ENCODE data around the gene PPP4R3A. TPM values are rescaled to one million over a fixed set of nuclear protein-coding genes. Genes with fewer than 3 reads are reported as not detected.

PPP4R3A gene
- total RNA-seq, 2 donors from 2014 or later, result 95.2 to 96.6 TPM

DNA sequence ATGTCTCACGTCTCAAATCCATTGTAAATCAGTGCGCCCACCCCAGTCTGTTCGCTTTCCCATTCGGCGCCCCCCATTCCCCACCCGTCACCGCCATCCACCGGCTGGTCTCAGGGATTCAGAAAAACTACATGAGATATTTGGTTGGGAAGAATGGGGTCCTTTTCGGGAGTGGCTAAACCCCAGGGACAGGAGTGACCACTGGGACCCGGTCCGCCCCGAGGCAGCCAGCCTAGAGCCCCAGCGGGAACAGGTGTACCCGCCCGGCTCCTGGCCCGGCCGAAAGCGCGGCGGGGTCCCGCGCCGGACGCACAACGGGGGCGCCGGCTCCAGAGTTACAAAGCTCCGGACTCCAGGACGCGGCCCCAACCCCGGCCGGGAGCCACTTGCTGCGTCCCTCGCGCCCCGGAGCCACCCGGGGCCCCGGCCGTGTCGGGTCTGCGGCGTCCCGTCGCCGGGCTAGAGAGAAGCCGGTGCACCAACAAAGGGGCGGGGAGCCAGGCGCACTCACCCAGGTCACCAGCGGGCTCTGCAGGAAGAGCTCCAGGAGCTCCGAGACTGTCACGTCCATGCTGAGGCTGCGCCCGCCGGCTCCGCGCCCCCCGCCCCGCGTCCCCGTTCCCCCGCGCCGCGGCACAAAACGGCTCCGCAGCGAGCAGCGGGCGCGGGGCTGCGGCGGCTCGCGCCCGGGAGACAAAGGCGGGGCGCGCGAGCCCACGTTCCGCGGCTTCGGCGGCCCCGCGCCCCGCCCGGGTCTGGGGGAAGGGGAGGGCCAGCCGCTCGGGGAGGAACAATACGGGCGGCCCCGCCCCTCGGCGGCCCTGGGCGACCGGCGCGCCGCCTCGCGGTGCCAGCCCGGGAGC is 92.8 kb downstream of the PPP4R3A start, which contains the start of gene CCDC88C:
CCDC88C (minus strand) TSS at position 701 of the 863 bp plus-strand sequence; CDS start at position 571, 130 bp downstream.
- peaks cover 9% of the 10 kb centered on the region for H3K4me1 ChIP-seq (ENCODE audit: control insufficient read depth, insufficient read depth, low read length)
- Mint-ChIP-seq H3K9me3 (no peaks in the 10 kb centered on the region), H3K27me3 (ENCODE audit: insufficient read depth) (no peaks in the 10 kb centered on the region), H3K4me3 (peak within 1 kb of the TSS; percentile 89), H3K4me1 (peaks cover 40% of the 10 kb centered on the region), H3K27ac (peak within 1 kb of the TSS; percentile 84), H3K36me3 (ENCODE audit: low read depth) (peaks cover 19% of the 10 kb centered on the region)
- H3K9me3 ChIP-seq (ENCODE audit: control insufficient read depth, low read length), result no peaks in the 10 kb centered on the region
- peak within 1 kb of the TSS; percentile 63 for H3K9ac ChIP-seq (ENCODE audit: extremely low read depth, low read length, poor library complexity, severe bottlenecking)
- WGBS, 2 experiments (ENCODE audit: insufficient coverage in 1 of 2, insufficient read length in 1 of 2), result 0% methylated on average over 12 to 103 of the region's 103 CpGs
- H3K27me3 ChIP-seq (ENCODE audit: control insufficient read depth, insufficient read depth, low read length, poor library complexity, severe bottlenecking), result no peaks in the 10 kb centered on the region
- H3K4me3 ChIP-seq (ENCODE audit: low read length), result peak within 1 kb of the TSS; percentile 89
- H3K27ac ChIP-seq (ENCODE audit: low read depth, low read length), result peak within 1 kb of the TSS; percentile 73
- peaks cover 4% of the 10 kb centered on the region for H3K36me3 ChIP-seq (ENCODE audit: control insufficient read depth, insufficient read depth, low read length)
- DNase-seq, result peak; percentile 85
- TF ChIP-seq, protein P1, sequence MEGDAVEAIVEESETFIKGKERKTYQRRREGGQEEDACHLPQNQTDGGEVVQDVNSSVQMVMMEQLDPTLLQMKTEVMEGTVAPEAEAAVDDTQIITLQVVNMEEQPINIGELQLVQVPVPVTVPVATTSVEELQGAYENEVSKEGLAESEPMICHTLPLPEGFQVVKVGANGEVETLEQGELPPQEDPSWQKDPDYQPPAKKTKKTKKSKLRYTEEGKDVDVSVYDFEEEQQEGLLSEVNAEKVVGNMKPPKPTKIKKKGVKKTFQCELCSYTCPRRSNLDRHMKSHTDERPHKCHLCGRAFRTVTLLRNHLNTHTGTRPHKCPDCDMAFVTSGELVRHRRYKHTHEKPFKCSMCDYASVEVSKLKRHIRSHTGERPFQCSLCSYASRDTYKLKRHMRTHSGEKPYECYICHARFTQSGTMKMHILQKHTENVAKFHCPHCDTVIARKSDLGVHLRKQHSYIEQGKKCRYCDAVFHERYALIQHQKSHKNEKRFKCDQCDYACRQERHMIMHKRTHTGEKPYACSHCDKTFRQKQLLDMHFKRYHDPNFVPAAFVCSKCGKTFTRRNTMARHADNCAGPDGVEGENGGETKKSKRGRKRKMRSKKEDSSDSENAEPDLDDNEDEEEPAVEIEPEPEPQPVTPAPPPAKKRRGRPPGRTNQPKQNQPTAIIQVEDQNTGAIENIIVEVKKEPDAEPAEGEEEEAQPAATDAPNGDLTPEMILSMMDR (conservative IDR thresholded peaks at IDR 0.05), result no peak

DNA sequence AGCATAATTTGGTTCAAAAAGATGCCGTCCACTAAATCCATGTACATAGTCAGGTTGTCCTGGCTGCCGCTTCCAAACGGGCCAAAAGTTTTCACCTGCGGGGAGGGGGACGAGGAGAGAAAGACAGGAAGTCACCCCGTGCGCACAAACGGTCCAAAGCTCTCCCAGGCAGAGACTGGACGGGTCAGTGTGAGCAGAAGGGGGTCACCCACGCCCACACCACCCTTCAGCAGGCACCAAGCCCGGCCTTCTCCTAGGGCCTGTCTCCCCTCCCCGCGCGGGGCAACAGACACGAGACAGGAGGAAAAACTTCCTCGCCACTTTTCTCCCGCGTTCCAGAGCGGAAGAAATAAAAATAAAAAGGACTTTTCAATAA is 93.4 kb downstream of the PPP4R3A start:
- H3K4me1 Mint-ChIP-seq, result peaks cover 40% of the 10 kb centered on the region
- TF ChIP-seq, protein P1 (conservative IDR thresholded peaks at IDR 0.05), result no peak
- DNase-seq, result peak; percentile 66
- no peaks in the 10 kb centered on the region for H3K27me3 ChIP-seq (ENCODE audit: control insufficient read depth, insufficient read depth, low read length, poor library complexity, severe bottlenecking)
- H3K9me3 ChIP-seq (ENCODE audit: control insufficient read depth, low read length), result no peaks in the 10 kb centered on the region
- peaks cover 4% of the 10 kb centered on the region for H3K36me3 ChIP-seq (ENCODE audit: control insufficient read depth, insufficient read depth, low read length)
- peak overlapping the region; percentile 63 for H3K9ac ChIP-seq (ENCODE audit: extremely low read depth, low read length, poor library complexity, severe bottlenecking)
- peak overlapping the region; percentile 89 for H3K4me3 ChIP-seq (ENCODE audit: low read length)
- peak overlapping the region; percentile 84 for H3K27ac Mint-ChIP-seq
- H3K27ac ChIP-seq (ENCODE audit: low read depth, low read length), result no peak overlapping the region
- peaks cover 9% of the 10 kb centered on the region for H3K4me1 ChIP-seq (ENCODE audit: control insufficient read depth, insufficient read depth, low read length)
- 0 to 2% methylated on average over 4 to 19 of the region's 19 CpGs for WGBS, 2 experiments (ENCODE audit: insufficient coverage in 1 of 2, insufficient read length in 1 of 2)
- H3K9me3 Mint-ChIP-seq, result no peaks in the 10 kb centered on the region
- H3K4me3 Mint-ChIP-seq, result peak overlapping the region; percentile 89
- peaks cover 19% of the 10 kb centered on the region for H3K36me3 Mint-ChIP-seq (ENCODE audit: low read depth)
- no peaks in the 10 kb centered on the region for H3K27me3 Mint-ChIP-seq (ENCODE audit: insufficient read depth)

DNA sequence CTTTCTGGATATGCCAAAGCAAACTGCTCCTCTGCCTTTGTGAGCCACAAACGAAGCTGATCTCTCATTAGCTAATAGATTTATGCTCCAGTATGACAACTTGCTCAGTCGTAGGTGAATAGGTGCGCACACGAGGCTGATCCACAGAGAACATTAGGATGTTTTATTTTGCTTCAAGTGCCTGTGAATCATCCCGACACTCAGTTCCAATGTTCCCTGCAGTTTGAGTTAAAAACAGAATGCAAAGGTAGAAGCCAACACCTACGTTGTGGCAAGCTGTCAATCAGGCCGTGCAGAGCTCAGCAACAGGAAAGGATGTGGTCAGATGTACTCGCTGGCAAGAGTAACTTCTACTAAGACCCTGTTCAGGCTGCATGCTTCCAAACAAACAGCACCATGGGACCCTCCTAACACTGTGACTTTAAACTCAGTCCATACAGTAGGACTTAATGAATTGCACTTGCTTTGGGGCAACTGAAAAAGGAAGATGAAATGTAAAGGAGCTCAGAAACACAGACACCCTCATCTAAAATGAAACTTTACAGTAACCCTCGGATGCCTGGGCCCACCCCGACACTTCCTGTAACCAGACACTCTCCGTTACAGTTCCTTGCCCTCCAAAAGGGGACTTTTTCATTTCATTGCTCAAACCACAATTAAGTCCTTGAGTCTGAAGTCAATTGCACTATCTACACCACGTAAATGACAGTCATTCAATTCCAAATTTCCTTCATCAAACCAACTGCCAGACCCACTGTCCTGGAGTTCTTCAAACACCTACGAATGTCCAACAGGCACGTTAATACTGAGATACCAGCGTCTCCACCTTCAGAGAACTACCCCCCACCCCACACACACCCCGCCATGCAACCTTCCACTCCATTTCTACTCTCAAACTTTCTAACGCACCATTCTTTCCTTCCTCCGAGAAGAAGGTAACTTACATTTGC is 94.0 kb downstream of the PPP4R3A start:
- Histone ChIP-seq H3K27me3 (ENCODE audit: control insufficient read depth, insufficient read depth, low read length, poor library complexity, severe bottlenecking) (no peaks in the 10 kb centered on the region), H3K9me3 (ENCODE audit: control insufficient read depth, low read length) (no peaks in the 10 kb centered on the region), H3K36me3 (ENCODE audit: control insufficient read depth, insufficient read depth, low read length) (peaks cover 4% of the 10 kb centered on the region), H3K9ac (ENCODE audit: extremely low read depth, low read length, poor library complexity, severe bottlenecking) (peak overlapping the region; percentile 63), H3K4me1 (ENCODE audit: control insufficient read depth, insufficient read depth, low read length) (peaks cover 9% of the 10 kb centered on the region), H3K4me3 (ENCODE audit: low read length) (peak overlapping the region; percentile 89), H3K27ac (ENCODE audit: low read depth, low read length) (no peak overlapping the region)
- Mint-ChIP-seq H3K27ac (peak overlapping the region; percentile 84), H3K4me1 (peaks cover 43% of the 10 kb centered on the region), H3K9me3 (no peaks in the 10 kb centered on the region), H3K27me3 (ENCODE audit: insufficient read depth) (no peaks in the 10 kb centered on the region), H3K36me3 (ENCODE audit: low read depth) (peaks cover 23% of the 10 kb centered on the region), H3K4me3 (peak overlapping the region; percentile 89)
- WGBS, 2 experiments (ENCODE audit: insufficient coverage in 1 of 2, insufficient read length in 1 of 2), result 50 to 53% methylated on average over 15 to 18 of the region's 18 CpGs
- TF ChIP-seq, protein P1 (conservative IDR thresholded peaks at IDR 0.05), result no peak
- peak; percentile 50 for DNase-seq

Measured in endodermal cell (in vitro differentiated cells).